Left kidney (tissue), 2 donors: ENCODE data around the gene HPSE. TPM values are rescaled to one million over a fixed set of nuclear protein-coding genes. Genes with fewer than 3 reads are reported as not detected.
"Not testable (repeated sequence)": the region's sequence is repeated elsewhere in the genome, so short reads cannot be mapped to it uniquely, and the experiment has no call there.

Experiments
- DNase-seq: peaks from one replicate; pipeline ENCODE4 v3.0.0-alpha.2; 2013
- polyA plus RNA-seq: library from polyadenylated mRNA; unstranded; fragments of 120-200 nt; gene quantifications from one replicate; pipeline ENCODE4 v1.2.1, GENCODE V29; 2013; ENCODE audit not compliant: insufficient read length

HPSE gene
- polyA plus RNA-seq, 1 donor: 1.1 TPM

DNA sequence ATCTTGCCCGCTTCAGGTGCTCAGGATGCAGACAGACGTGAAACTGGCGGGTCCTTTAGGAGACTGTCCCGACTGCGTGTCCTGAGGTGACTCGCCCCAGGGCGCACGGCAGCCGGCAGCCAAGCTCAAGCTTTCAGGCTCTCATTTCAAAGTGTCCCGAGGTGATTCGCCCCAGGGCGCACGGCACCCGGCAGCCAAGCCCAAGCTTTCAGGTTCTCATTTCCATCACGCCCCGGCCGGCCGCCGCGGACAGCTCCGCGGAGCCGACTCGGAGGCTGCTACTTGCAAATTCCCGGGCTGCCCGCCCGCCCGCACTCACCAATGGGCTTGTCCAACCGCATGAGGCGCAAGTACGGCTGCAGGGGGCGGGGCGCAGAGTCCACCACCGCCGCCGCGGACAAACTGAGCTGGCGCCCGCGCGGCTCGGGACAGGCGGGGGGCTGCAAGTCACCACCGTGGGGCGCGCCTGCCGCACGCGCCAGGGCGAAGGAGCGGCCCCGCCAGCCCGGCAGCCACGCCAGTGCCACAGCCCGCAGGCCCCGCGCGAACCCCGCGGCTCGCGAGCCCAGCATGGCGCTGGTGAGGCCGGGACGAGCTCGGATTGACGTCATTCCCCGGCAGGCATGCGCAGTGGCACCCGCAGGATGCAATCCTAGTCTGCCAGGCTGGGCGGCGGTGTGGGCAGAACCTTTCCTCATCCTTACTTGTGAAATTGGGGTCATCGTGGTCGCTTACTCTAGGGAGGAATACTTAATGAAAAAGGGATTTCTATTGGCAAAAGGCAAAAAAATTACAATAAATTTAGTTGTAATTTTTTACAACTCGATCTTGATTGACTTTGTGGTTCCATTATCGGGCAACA, 50.2 kb downstream of the HPSE start, which contains the start of gene COQ2:
Gene COQ2 (minus strand): TSS at position 606 of the 862 bp plus-strand sequence. CDS start 34 bp downstream, at position 572.
- peak; percentile 91 for DNase-seq

DNA sequence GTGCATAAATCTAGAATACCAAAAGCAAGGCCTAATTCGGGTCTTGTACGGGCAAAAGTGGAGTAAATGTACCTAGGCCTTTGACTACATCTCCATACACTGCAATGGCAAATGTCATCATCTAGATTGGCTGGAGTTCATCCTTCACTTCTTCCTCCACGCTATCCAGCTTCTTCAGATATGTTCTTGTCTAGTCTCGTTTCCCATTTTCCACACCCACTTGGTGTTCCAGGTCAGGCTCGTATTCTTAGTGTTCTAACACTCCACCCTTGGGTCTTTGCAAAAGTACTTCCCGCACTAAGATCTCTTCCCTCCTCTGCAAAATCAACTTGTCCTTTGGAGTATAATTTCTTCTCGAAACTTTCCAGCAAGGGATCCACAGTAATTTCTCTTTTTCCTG, 51.5 kb downstream of the HPSE start:
- DNase-seq: no peak

DNA sequence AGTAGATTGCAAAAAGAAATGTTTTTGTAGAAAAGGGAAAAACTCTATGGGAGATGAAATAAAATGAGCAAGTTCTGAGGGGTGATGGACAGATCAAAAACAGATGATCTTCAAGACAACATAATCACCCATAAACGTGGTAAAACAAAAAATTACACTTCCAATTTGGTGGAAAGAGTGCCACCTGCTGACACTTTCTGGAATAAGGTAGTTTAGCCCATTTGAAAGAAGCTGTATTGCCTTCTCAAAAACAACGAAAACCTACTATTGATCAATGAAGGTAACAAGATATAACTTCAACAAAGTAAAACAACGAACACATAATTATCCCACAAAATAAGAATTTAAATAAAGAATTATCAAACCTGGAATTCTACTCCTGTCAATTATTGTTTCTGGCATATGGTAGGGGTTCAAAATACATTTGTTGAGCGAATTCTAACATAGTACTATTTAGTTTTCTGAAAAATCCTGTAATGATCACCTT, 52.6 kb downstream of the HPSE start:
- DNase-seq: peak; percentile 53

DNA sequence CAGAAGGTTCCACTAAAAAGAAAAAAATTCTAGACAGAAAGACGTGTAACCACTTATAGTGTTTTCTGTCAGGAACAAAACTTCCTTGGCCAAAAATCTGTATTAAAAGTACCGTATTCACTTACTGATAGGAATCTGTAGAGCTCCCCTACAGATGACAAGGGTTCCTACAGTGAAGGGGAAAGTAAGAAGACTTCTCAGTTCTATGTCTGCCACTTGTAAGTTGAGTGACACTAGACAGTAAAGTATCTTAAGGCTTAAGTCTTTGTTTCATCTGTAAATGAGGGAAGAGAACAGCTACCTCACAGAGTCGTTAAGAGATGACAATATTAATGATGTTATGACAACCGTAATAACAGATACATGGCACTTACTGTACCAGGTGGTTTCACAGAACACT, 53.3 kb downstream of the HPSE start:
- DNase-seq: no peak

DNA sequence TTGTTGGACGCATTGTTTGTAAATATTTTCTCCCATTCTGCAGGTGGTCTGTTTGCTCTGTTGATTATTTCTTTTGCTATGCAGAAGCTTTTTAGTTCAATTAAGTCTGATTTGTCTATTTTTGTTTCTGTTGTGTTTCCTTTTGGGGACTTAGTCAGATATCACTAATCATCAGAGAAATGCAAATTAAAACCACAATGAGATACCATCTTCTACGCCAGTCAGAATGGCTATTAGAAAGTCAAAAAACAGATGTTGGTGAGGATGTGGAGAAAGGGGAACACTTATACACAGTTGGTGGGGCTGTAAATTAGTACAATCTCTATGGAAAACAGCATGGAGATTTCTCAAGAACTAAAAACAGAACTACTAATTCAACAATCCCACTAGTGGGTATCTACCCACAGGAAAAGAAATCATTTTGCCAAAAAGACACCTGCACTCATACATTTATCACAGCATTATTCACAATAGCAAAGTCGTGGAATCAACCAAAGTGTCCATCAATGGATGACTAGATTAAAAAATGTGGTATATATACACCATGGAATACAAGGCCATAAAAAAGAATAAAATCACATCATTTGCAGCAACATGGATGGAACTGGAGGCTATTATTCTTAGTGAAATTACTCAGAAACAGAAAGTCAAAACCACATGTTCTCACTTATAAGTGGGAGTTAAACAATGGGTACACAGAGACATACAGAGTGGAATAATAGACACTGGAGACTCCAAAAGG, 58.2 kb downstream of the HPSE start:
- no peak for DNase-seq

DNA sequence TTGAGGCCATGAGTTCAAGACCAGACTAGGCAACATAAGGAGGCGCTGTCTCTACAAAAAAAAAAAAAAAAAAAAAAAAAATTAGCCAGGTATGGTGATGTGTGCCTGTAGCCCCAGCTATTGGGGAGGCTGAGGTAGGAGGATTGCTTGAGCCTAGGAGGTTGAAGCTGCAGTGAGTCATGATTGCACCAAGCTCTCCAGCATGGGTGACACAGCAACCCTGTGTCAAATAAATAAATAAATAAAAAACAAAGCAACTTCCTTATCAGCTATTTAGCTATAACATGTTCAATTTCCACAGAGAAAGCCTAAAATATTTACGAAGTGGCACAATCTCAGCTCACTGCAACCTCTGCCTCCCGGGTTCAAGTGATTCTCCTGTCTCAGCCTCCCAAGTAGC, 60.7 kb downstream of the HPSE start:
- DNase-seq: not testable (repeated sequence)

DNA sequence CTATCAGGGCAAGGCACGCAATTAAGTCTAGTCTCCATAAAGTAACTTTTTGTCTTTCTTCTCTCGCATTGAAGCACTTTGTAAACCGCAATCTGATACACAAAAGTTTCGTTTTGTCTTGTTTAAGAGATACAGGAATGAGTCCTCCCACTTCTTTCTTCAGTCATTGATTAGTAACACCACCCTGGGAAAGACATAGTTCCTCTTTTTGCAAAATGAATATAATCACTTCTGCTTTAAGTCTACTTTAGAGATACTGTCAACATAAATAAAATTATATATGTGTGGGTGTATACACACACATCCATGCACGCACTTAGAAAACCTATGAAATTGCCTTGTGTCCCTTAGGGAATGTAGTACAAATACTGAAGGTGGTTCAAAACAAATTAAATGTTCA, 61.7 kb downstream of the HPSE start:
- DNase-seq: no peak

DNA sequence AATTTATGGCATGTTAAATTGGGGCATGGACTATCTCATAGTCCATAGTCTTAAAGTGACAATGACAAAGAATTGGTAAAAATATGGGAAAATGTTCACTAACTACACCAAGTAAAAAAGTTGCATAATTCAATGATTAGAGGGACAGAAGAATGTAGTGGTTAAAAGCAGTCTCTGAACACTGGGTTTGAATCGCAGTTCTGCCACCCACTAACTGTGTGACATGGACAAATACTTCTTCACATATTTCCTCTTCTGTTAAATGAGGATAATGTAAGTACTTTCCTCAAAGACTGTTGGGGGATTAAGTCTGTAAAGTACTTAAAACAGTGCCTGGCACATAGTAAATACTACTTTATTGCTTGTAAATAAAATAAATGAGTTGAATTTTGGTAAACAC, 65.4 kb downstream of the HPSE start:
- no peak for DNase-seq

DNA sequence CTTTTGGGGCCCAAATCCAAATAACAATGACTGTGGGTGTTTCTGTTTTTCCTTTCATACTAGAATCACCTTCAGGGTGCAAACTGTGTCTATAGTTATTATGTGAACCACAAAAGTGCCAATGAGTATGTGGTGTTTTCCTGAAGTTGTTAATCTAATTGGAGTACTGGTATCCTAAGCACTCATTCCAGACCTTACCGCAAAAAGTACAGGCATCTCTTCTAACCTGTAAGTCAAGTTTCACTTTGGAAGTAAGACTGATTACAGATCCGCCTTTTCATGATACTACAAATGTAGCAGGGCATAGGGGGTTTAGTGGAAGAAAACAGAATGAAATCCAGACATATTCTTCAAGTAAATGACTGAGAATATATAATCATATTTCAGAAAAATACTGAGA, 66.2 kb downstream of the HPSE start:
- no peak for DNase-seq

DNA sequence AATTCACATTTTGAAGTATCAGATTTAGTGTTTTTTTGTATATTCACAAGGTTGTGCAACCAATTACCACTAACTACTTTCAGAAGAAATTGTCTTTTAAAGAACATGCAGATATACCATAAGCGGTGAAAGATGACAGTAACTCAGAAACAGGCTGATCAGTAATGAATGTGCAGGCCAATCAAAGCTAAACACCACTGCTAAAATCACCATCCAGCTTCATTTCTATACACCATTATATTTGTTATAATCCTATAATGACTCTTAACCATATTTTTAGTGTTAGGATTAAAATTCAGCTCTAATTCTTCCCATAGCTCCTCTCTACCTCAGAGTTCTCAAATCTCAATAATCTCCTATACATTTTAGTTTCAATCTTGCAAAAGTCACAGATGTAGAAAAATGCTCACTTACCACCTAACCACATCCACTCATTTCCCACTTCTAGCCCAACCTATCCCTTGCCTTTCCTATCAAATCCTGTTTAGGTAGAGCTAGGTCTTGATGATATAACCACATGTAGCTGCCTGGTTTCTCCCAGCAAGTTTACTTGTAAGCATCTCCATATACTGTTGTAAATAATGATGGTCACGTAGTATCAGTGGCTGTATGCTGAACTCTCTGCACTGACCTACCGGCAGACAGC, 66.7 kb downstream of the HPSE start:
- no peak for DNase-seq

DNA sequence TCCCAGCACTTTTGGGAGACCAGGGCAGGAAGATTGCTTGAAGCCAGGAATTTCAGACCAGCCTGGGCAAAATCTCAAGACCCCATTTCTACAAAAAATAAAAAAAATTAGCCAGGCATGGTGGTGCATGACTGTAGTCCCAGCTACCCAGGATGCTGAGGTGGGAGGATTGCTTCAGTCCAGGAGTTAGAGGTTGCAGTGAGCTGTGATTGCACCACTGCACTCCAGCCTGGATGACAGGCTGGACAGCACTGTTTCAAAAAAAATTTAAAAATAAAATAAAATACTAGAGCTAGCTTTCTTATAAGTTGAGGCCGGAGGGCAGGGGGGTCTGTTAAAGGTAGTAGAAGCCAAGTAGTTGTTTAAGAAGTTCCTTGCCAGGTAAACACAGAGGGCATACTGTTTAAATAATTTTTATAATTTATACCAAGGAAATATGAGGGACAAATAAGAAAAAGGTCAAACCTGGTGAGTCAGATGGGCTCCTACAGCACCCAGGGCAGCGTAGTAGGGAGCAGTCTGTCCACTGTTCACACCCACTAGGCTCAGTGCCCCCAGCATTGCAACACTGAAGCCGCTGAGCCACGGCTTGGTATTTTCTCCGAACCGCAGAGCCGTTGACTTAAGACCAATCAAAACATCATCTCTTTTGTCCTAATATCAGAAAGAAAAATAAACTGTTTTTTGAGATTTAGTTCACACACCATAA, 67.4 kb downstream of the HPSE start:
- DNase-seq: no peak

DNA sequence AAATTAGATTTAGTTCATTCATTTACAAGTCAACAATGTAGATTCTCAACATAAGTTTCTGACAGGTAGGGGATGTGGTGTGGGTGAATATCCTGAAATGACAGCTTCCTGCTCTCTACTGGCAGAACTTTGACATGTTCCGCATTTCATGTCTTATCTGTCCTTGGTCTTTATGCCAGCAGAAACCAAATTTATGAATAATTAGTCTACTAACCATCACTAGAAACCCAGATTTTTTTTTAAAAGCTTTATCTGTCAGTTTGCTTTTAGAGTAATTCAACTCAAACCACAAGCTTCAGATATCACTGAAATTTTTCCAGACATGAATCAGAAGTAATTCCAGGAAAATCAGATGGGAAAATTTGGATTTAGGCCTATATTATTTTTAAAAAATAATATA, 68.0 kb downstream of the HPSE start:
- no peak for DNase-seq

DNA sequence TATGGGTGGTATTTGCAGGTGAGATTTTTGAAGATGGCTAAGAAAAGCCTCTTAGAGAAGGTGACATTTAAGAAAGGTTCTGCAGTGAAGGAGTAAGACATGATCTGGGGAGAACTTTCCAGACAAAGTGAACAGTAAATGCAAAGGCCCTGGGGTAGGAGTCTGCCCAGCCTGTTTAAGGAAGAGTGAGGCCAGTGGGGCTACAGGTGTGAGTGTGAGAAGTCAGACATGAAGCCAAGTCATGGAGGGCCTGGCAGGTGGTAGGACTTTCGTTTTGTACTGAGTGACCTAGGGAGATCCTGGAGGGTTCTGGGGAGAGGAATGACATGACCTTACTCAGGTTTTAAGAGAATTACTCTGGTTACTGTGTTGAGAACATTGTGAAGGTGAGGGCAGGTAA, 71.5 kb downstream of the HPSE start:
- no peak for DNase-seq

DNA sequence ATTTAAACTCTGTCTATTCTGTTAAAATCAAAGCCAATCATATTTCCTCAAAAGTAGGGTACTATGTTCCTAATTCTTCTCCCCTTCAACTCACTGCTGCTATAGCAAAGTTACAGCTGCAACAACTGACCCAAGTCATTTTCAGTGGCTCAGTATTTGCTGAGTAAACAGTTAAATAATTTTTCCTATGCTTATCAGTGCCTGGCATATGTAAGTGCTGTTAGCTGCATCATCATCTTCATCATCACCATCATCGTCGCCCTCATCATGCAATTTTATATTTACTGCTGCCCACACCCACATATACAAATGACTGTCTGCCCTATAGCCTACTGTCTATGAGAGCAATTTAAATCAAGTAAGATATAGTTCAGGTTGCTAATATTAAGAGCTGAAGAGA, 72.0 kb downstream of the HPSE start:
- no peak for DNase-seq

DNA sequence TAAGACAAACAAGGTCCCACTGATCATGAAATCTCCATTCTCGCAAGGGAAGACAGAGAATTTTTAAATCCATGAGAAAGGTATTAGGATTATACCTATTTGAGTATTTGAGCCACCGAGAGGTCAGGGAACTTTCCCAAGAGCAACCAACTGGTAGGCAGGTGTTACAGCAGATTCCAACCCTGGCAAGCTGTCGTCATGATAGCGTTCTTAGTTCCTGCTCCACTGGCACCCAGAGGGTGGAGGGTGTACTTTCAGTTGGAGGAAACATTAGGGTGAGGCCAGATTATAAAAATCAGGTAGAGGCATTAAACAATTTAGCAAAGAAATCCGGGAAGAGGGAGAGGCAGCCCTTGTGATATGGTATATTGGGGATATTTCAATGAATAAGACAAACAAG, 73.3 kb downstream of the HPSE start:
- DNase-seq: no peak

DNA sequence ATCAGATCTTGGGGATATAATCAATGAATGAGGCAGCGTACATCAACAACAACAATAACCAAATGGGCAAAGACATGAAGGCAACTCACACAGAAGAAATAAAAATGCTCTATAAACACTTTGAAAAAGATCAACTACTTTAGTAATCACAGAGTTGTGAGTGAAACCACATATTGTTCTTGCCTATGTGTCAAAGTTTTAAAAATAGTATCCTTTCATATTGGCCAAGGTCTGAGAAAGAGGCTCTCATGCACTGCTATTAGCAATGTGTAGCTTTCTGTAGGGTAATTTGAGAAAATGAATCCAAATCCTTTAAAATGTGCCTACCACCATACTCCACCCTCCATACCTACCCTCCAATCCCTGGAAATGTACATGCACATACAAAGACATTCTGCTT, 75.1 kb downstream of the HPSE start:
- no peak for DNase-seq

DNA sequence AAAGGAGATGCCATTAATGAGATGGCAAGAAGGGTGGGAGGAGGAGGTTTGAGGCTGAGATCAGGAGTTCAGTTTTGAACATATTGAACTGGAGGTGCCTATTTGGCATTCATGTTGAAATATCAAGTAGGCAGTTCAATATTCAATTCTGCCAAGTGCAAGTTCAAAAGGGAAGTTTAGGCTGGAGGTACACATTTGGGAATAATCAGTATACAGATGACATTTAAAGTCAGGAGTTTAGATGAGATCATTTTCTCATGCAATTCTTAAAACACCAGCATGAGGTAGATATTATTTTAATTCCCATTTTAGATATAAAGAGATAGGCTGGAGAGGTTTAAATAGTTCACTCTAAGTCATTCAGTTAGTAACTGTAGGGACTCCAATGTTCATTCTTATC, 76.2 kb downstream of the HPSE start:
- no peak for DNase-seq

DNA sequence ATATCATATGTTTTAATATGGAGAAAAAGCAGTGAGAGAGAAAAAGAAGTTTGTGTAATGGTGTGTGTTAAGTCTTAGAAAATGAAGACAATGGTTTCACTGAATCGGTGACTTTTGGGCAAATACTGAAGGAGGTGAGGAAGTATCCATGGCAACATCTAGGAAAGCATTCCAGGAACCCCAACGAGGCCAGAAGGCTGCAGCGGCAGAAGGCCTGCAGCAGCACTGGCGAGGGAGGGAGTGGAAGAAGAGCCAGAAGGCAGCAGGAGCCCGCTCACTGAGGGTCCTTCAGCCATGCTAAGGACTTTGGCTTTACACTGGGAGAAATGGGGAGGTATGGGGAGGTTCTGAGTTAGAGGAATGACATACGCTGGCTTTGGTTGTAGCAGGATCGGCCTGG, 76.8 kb downstream of the HPSE start:
- no peak for DNase-seq

DNA sequence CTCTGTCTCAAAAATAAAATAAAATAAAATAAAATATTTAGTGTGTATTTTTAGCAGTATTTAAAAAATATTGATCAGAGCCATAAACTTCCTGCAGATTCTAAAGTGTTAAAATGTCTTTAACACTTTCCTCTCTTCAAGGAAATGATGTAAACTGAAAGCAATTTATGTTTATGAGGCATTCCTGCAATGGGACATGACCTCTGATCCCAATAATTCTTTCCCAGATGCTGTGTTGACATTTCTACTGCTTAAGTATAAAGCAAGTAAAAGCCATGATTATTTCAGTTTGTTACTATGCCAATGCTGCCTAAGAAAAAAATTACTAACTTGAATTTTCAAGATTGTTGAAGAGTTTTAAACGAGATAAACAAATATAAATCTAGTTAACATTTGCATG, 79.1 kb downstream of the HPSE start:
- peak; percentile 44 for DNase-seq

DNA sequence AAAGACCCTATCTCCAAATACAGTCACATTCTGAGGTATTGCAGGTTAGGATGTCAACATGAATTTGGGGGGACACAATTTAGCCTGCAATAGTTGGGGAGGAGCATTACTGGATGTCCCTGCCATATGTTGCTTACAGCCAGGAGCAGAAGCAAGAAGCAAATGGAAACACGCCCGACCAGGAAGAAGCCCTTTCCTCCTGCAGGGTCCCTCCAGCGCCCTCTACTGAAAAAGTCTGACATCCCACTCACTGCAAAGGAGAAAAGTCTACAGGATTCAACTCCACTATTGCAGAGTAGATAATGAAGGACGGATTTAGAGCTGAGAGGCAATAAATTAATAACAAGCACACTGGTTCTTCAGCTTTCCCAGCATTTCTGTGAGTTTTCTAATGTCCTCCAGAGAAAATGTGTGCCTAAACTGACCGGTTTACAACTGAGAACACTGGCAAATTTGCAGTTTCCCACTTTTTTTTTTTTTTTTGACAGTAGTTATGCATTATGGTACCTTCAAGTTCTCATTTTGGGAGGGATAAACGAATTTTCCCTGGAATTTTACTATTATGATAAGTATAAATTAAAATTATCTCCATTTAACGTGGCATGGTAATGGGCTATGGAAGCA, 81.8 kb downstream of the HPSE start:
- peak; percentile 32 for DNase-seq

DNA sequence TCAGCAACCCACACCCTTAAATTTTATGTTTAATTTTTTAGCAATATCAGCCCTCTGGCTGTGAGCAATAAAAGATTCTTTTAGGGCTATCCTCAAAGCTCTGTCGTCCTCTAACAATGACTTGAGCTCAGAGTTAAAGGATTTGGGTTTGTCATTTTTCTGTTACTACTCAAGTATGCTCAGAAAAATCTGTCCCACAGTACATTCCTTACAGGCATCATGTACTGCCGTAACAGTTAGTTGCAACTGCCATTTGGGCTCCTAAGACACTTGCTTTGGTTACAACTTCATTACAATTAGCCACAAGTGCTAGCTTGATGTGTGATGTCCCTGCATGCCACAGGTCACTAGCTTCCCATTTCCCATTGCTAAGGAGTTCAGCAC, 83.2 kb downstream of the HPSE start:
- no peak for DNase-seq
